EL (cell line): ENCODE data around the gene GOLGA6B.
"Not testable (repeated sequence)": the region's sequence is repeated elsewhere in the genome, so short reads cannot be mapped to it uniquely, and the experiment has no call there.

Source experiments
- DNase-seq: peaks from one replicate; pipeline ENCODE4 v3.0.0-alpha.2; 2016

The GOLGA6B gene

DNA sequence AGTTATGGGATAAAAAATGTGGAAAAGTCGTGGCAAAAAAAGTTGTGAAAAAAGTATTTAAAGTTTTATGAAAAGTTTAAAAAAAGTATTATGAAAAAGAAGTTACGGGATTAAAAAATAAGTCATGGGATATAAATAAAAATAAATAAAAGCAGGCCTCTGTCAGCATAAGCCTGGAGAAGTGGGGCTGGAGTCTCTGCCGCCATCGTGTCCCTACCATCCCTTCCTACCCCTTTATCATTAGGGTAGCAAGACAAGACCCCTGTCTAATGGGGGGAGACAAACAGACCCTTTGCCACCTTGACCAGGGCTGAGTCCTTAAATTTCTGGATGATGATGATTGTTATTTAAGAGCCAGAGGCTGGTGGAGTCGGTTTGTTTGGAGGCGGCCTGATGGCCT is 15.3 kb downstream of the GOLGA6B start:
- not testable (repeated sequence) for DNase-seq

DNA sequence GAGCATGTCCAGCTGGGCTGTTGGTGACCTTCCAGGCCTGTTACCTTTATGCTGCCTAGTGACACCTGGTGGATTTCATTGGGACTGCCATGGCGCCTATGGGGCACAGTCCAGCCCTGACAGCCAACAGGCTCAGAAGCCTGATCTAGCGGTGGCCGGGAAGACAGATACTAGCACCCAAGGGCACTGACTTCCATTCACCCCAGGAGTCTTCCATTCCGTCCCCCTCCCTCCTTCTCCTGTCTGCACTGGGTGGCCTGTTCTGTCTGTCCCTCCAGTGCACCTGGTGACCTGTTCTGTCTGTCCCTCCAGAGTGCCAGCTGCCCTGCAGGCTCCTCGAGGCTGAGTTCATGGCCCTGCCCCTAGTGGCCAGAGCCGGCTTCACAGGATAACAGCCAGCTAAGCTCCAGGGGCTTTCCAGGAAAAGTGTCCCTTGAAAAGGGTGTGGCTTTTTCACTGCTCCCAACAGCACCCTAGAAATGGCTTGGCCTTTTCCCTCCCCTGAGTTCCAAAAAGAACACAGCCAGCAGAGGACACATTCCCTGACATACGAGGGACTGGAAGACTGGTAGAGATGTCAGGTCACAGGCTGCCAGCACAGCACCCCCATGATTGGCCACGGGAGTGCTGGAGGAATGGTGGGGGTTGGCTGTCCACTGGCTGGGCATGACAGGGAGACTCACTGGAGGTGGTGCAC is 16.3 kb downstream of the GOLGA6B start:
- peak; percentile 73 for DNase-seq

DNA sequence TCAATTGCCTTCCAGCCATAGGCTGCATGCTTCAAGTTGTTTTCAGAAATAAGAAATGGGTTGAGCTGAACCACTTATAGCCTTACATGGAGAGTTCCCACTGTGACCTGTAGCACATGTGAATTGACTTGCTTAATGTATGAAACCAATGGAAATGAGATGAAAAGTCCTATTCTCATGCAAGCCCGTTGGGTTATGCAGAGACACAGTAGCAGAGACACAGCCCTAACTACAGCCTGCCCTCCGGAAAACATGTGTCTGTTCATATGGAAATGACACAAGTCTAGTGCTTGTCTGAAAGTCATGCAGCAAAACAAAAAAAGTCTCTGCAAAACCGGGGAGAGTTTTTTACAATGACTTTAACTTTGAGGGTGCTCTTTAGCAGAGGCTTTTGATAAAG is 17.0 kb downstream of the GOLGA6B start:
- DNase-seq: no peak

DNA sequence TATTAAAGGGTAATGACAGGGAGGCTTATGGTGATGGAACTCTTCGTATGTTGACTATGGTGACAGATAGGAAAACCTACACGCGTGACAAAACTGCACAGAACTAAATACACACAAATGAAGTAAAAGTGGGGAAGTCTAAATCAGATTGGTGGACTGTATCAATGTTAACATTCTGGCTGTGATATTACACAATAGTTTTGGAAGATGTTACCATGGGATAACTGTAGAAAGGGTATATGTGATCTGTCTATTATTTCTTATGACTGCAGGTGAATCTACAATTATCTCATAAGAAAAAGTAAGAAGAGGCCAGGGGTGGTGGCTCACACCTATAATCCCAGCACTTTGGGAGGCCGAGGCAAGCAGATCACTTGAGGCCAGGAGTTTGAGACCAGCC is 22.3 kb downstream of the GOLGA6B start:
- DNase-seq: no peak

DNA sequence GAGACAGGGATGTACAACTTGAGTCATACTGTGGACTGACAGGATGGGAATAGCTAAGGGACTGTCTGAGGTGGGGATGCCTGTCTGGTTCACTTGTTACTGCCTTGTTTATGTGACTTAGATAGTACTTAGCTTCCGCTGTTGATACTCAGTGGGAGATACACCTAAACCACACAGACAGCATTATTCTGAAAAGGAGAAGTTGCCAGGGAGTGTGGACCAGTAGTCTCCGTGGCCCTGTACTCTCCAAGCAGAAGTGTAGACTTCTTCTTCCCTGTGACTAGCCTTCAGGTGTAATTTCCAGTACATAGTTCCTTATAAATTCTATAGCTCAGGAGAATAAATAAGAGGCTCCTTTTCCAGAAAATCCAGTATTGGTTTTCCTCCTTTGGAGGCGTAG is 26.4 kb downstream of the GOLGA6B start:
- no peak for DNase-seq

DNA sequence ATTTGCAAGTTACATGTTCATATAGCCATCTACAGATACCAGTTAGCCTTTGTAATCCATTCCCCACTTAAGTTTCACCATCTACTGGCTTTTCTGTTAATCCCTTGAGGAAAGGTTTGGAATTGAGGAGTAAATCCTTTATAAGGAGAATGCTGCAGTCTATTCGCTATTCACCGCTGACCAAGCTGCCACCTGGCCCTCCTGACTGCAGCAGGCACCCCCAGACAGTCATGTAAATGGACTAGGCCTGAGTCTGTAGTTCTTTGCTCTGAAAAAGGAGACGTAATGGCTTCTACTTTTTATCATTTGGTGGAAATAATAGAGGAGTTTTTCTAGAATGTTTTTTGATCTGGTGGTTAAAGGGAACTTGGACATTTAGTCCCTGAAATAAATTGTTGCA is 28.3 kb downstream of the GOLGA6B start:
- no peak for DNase-seq

DNA sequence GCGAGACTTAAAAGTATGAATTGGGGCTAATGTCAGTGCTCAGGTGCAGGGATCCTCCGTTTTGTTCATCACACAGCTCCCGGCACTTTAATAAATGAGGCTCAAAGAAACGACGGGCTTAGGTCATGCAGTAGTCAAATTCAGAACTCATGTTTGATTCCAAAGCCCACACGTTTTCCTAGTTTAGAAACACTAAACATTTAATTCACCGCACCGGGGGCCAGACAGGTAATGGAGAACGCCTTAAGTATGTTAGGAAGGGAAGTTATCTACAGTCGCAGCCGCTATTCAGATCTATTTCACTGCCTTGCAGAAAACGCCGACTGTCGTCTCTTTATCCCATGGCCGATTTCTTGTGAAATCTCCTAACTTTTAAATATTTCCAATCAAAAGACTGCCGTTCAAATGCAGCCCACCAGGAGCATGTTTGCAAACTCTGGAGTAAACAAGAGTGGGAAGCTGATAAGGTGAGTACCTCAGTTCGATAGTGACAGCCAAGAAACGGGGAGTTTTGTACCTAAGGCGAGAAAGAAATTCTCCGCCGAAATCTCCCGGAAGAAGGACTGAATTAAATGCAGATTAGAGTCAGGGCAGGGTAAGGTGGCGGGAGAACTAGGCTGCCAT is 30.9 kb downstream of the GOLGA6B start:
- DNase-seq: no peak

DNA sequence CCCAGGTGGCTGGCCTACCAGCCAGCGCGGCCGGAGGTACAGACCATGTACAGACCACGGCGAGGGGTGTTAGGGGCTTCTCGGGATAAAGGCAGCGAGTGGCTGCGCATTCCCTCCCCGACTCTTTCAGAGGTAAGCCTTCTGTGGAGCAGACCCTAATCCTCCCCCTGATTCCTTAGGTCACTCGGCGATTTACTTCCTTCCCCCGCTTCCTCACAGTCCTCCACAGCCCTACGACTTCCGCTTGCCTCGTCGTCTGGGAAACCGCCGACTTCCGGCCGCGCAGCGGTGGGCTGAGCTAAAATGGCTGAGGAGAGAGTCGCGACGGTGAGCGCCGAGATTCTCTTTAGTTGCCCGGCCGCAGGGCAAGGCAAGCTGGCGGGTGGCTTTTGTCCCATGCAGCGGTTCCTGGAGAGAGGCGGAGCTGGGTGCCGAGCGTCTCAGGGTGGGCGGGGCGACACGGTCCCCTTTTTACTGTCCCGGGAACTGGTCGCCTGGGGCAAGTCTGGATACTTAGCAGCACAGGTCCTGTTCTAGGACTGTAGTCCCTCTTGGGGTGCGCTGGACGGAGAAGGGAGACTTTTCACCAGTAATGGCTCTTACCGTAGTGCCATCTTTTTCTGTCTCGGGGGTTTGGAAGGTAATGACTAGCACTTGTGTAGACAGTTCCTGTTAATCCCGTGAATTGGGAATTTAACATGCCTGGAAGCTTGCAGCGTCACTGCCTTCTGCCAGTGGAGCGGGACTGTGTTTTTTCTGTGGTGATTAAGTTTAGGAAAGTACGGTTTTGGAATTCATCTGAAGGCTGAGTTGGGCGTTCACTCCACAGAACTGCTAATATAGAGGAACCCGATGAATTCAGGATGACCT is 31.7 kb downstream of the GOLGA6B start, which contains the start of the genes BBS4 and HIGD2B:
Gene BBS4, plus strand, starts transcription at position 283 of the 870 bp plus-strand sequence. Its CDS starts 21 bp downstream, at position 304.
Gene HIGD2B, minus strand, starts transcription at position 258 of the 870 bp plus-strand sequence. CDS start 9,808 bp downstream, outside the sequence.
- peak; percentile 90 for DNase-seq

DNA sequence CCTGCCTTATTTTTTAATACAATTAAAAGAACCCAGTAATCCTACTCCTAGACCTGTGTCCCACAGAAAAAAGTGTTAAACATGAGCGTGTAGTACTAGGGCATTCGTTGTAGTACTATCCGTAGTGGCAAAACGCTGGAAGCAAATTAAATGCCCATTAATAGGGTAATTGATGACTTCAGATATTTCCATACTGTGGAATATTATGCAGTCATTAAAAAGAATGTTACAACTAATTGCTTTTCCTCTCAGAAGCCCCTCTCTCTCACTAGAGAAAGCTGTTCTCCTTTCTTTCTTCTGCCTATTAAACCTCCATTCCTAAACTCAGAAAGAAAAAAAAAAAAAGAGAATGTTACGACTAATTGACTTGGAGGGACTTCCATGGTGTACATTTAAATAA is 34.2 kb downstream of the GOLGA6B start:
- DNase-seq: no peak

DNA sequence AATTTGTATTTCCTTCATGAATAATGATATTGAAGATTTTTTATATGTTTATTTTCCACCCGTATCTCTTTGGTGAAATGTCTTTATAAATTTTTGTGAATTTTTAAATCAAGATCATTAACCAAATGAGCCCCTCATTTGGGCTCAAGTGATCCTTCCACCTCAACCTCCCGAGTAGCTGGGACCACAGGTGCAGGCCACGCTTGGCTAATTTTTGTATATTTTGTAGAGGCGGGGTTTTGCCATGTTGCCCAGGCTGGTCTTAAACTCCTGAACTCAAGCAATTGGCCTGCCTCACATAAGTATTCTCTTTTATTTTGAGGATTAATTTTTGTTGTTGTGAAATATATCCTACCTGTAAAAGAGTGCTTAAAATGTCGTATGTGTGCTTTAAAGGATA is 36.4 kb downstream of the GOLGA6B start:
- no peak for DNase-seq

DNA sequence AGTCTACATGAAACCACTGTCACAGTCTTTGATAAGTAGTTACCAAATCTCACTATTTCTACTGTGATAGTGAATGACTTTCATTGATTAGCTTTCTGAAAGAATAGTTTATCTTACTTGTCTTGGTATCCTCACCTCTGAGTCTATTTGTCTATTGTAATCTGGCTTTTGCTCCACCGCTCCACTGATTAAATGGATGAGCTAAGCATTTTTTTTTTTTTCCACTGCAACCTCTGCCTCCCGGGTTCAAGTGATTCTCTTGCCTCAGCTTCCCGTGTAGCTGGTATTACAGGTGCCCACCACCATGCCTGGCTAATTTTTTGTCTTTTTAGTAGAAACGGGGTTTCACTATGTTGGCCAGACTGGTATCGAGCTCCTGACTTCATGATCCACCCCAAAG is 44.4 kb downstream of the GOLGA6B start:
- no peak for DNase-seq

DNA sequence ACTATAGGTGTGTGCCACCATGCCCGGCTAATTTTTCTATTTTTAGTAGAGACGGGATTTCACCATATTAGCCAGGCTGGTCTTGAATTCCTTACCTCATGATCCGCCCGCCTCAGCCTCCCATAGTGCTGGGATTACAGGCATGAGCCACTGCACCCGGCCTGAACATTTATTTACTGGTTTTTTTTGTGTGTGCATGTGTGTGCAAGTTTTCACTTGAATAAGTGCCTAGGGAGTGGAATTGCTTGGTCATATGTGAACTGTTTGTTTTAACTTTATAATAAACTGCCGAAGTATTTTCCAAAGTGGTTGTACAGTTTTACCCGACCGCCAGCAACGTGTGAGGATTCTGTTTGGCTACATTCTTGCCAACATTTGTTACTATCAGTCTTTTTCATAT is 45.6 kb downstream of the GOLGA6B start:
- no peak for DNase-seq

DNA sequence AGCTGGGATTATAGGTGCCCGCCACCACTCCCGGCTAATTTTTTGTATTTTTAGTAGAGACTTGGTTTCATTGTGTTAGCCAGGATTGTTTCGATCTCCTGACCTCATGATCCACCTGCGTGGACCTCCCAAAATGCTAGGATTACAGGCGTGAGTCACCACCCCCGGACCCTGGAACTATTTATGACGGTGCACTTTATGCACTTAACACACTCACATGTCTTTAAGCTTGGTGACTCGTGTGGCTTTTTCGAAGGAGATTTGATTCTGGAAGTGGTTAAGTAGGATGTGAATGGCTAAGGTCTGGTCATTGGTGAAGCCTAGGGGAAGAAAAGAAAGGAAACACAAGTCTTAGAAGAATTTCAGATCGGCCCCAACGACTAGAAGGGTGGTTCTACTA is 51.8 kb downstream of the GOLGA6B start:
- peak; percentile 50 for DNase-seq

DNA sequence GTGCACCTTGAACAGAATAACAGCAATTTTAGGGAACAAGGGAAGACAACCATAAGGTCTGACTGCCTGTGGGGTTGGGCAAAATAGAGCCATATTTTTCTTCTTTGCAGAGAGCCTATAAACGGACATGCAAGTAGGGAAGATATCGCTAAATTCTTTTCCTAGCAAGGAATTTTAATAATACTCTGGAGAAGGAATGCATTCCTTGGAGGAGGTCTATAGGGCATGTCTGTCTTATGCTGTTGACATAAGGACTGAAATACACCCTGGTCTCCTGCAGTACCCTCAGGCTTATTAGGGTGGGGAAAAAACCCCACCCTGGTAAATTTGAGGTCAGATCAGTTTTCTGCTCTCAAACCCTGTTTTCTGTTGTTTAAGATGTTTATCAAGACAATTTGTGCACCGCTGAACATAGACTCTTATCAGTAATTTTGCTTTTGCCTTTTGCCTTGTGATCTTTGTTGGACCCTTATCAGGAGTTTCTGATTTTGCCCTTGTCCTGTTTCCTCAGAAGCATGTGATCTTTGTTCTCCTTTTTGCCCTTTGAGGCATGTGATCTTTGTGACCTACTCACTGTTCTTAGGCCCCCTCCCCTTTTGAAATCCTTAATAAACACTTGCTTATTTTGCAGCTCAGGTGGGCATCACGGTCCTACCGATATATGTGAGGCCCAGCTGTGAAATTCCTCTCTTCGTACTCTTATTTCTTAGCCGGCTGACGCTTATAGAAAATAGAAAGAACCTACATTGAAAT is 54.2 kb downstream of the GOLGA6B start:
- DNase-seq: not testable (repeated sequence)
